ENCODE data around the gene KRT78. TPM values are rescaled to one million over a fixed set of nuclear protein-coding genes. Genes with fewer than 3 reads are reported as not detected.

The KRT78 gene
- total RNA-seq, 1 experiment from 2014 or later, result 0.15 TPM

DNA sequence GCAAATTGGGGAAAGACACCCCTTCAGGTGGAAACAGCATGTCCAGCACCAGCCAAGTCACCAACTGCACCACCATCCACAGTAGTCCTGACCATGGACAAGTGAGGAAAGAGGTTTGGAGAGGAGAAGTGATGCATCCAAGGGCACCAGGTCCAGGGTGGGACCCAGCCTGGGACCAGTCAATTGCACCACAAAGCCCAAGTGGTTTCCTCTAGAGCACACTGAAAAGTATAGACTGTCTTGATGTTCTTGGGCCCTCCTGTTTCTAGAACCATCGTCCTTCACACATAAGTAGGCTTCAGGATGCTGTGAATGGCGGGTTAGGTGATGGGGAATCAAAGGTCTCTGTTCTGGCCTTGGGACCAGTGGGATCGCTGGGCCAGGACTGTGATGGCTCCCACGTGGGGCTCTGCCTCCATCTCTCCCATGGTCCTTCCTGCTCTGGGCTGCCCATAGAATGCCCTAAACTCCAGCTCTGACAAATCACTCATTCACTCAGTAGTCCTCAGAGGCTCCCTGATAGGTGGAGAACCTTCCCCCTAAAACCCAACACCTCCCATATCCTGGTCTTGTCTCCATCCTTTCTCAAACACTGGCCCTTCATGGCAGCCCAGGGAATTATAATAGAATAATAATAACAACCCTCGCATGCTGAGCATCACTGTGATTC, 23.9 kb downstream of the KRT78 start:
- no TSS peak for BruUV-seq (replicated peaks)
- H3K4me3 ChIP-seq (ENCODE audit: low read length), result no peak overlapping the region
- H3K79me2 ChIP-seq (ENCODE audit: low read length), result no peaks in the 10 kb centered on the region
- H3K4me1 ChIP-seq (ENCODE audit: insufficient read depth, low read length), result peaks cover 12% of the 10 kb centered on the region; the same call in 1 of the 2 replicates
- ChIA-PET POLR2A (ENCODE audit: unreplicated experiment) (no interaction called here), CTCF (no interaction called here)
- H3K9ac ChIP-seq (ENCODE audit: low read length), result no peak overlapping the region
- no peak for ATAC-seq
- H3K9me2 ChIP-seq (replicated peaks; ENCODE audit: low read length), result no peaks in the 10 kb centered on the region
- H3F3A ChIP-seq (ENCODE audit: low read length, unreplicated experiment), result no peaks in the 10 kb centered on the region
- no peak for DNase-seq
- H3K27me3 ChIP-seq (ENCODE audit: low read length), result no peaks in the 10 kb centered on the region
- no peaks in the 10 kb centered on the region for H3K36me3 ChIP-seq (ENCODE audit: low read depth, low read length)
- TF ChIP-seq EZH2 (IDR thresholded peaks at IDR 0.05; ENCODE audit: low read length, unreplicated experiment) (no peak), EZH2phosphoT487 (IDR thresholded peaks at IDR 0.05; ENCODE audit: borderline replicate concordance, low read length) (no peak)
- TF ChIP-seq, protein P1, sequence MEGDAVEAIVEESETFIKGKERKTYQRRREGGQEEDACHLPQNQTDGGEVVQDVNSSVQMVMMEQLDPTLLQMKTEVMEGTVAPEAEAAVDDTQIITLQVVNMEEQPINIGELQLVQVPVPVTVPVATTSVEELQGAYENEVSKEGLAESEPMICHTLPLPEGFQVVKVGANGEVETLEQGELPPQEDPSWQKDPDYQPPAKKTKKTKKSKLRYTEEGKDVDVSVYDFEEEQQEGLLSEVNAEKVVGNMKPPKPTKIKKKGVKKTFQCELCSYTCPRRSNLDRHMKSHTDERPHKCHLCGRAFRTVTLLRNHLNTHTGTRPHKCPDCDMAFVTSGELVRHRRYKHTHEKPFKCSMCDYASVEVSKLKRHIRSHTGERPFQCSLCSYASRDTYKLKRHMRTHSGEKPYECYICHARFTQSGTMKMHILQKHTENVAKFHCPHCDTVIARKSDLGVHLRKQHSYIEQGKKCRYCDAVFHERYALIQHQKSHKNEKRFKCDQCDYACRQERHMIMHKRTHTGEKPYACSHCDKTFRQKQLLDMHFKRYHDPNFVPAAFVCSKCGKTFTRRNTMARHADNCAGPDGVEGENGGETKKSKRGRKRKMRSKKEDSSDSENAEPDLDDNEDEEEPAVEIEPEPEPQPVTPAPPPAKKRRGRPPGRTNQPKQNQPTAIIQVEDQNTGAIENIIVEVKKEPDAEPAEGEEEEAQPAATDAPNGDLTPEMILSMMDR (conservative IDR thresholded peaks at IDR 0.05; ENCODE audit: low read depth, low read length), result no peak
- H4K20me1 ChIP-seq (ENCODE audit: low read length), result no peaks in the 10 kb centered on the region
- intact Hi-C loops (cut with micrococcal nuclease), result no loop called here
- no peak overlapping the region for H3K27ac ChIP-seq (ENCODE audit: low read length)
- no peaks in the 10 kb centered on the region for H3K9me3 ChIP-seq (ENCODE audit: low read length)
- H3K4me2 ChIP-seq (ENCODE audit: low read length), result no peak overlapping the region
- no peak overlapping the region for H2AFZ ChIP-seq (ENCODE audit: low read length)

DNA sequence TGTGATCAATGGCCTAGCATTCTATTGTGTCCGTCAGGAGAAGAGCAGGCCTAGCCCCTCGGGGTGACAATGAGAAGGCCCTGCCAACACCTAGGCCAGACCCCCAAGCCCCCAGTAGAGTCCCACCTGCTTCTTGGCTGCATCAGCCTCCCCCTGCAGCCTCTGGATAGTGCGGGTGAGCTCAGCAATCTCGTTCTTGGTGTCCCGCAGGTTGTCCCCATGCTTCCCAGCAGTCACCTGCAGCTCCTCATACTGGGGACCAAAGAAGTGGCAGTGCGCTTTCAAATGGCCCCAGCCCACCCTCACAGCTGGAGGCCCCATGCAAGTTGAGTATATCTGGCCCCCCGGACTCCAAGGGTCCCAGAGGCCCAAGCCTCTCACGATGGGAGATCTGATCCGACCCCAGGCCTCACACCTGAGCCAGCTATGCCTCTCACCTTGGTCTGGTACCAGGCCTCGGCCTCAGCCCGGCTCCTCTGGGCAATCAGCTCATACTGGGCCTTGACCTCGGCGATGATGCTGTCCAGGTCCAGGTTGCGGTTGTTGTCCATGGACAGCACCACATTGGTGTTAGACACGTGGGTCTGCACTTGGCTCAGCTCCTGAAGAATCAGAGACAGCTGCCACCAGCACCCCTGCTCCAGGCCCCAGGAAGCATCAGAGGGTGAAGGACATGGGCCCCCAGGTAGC, 24.9 kb downstream of the KRT78 start:
- no TSS peak for BruUV-seq (replicated peaks)
- no peaks in the 10 kb centered on the region for H3F3A ChIP-seq (ENCODE audit: low read length, unreplicated experiment)
- no peak overlapping the region for H2AFZ ChIP-seq (ENCODE audit: low read length)
- H3K27me3 ChIP-seq (ENCODE audit: low read length), result no peaks in the 10 kb centered on the region
- H3K79me2 ChIP-seq (ENCODE audit: low read length), result no peaks in the 10 kb centered on the region
- intact Hi-C loops (cut with micrococcal nuclease), result no loop called here
- ChIA-PET POLR2A (ENCODE audit: unreplicated experiment) (no interaction called here), CTCF (no interaction called here)
- no peaks in the 10 kb centered on the region for H3K9me2 ChIP-seq (replicated peaks; ENCODE audit: low read length)
- no peak overlapping the region for H3K27ac ChIP-seq (ENCODE audit: low read length)
- ATAC-seq (no peak), DNase-seq (no peak)
- H3K9me3 ChIP-seq (ENCODE audit: low read length), result no peaks in the 10 kb centered on the region
- H3K4me3 ChIP-seq (ENCODE audit: low read length), result no peak overlapping the region
- TF ChIP-seq EZH2phosphoT487 (IDR thresholded peaks at IDR 0.05; ENCODE audit: borderline replicate concordance, low read length), result no peak
- no peak for TF ChIP-seq EZH2 (IDR thresholded peaks at IDR 0.05; ENCODE audit: low read length, unreplicated experiment)
- TF ChIP-seq, protein P1 (conservative IDR thresholded peaks at IDR 0.05; ENCODE audit: low read depth, low read length), result no peak
- H3K4me2 ChIP-seq (ENCODE audit: low read length), result no peak overlapping the region
- peaks cover 12% of the 10 kb centered on the region; the same call in 1 of the 2 replicates for H3K4me1 ChIP-seq (ENCODE audit: insufficient read depth, low read length)
- H4K20me1 ChIP-seq (ENCODE audit: low read length), result no peaks in the 10 kb centered on the region
- H3K36me3 ChIP-seq (ENCODE audit: low read depth, low read length), result no peaks in the 10 kb centered on the region
- no peak overlapping the region for H3K9ac ChIP-seq (ENCODE audit: low read length)
